Muscle layer of duodenum (tissue), 2 donors: ENCODE measurements around the gene PTPN11.
"Not testable (repeated sequence)": the region's sequence is repeated elsewhere in the genome, so short reads cannot be mapped to it uniquely, and the experiment has no call there.

ENCODE experiments used
- H3K27ac ChIP-seq: one replicate; pipeline ENCODE4 v1.7.0; 2013; ENCODE audit warnings: mild to moderate bottlenecking, low read length
- H3K27me3 ChIP-seq: one replicate; pipeline ENCODE4 v1.7.0; 2013; ENCODE audit warnings: low read depth, mild to moderate bottlenecking, control low read depth, low read length
- H3K36me3 ChIP-seq, 2 donors: one replicate each; pipeline ENCODE4 v1.7.0; 2013; ENCODE audit warnings: low read length in 2 of 2, control low read depth in 1 of 2, mild to moderate bottlenecking in 1 of 2; ENCODE audit not compliant: insufficient read depth in 2 of 2, control insufficient read depth in 1 of 2
- H3K4me1 ChIP-seq, 2 donors: one replicate each; pipeline ENCODE4 v1.7.0; 2013; ENCODE audit warnings: low read length in 2 of 2, mild to moderate bottlenecking in 2 of 2, control low read depth in 1 of 2, moderate library complexity in 1 of 2; ENCODE audit not compliant: insufficient read depth in 2 of 2, control insufficient read depth in 1 of 2
- H3K4me3 ChIP-seq, 2 donors: one replicate each; pipeline ENCODE4 v1.7.0; 2013; ENCODE audit warnings: low read length in 2 of 2, low read depth in 1 of 2, mild to moderate bottlenecking in 1 of 2
- H3K9me3 ChIP-seq, 2 donors: one replicate each; pipeline ENCODE4 v1.7.0; 2013; ENCODE audit warnings: low read length in 2 of 2, control low read depth in 1 of 2, mild to moderate bottlenecking in 1 of 2; ENCODE audit not compliant: control insufficient read depth in 1 of 2
- donor health status: healthy.

PTPN11 gene

GRCh38 chr12:112518365-112518735 is 99.6 kb downstream of the PTPN11 start:
- no peaks in the 10 kb centered on the region for H3K36me3 ChIP-seq
- no peak overlapping the region for H3K27ac ChIP-seq
- H3K4me3 ChIP-seq, result no peak overlapping the region
- no peaks in the 10 kb centered on the region for H3K27me3 ChIP-seq
- H3K9me3 ChIP-seq, result no peaks in the 10 kb centered on the region
- no peaks in the 10 kb centered on the region for H3K4me1 ChIP-seq

- H3K4me1 ChIP-seq, H3K27ac ChIP-seq, H3K4me3 ChIP-seq, H3K27me3 ChIP-seq, H3K9me3 ChIP-seq, H3K36me3 ChIP-seq: not testable (repeated sequence)
These were observed 101.1 kb downstream of the PTPN11 start for GRCh38 chr12:112519841-112520340.

GRCh38 chr12:112523856-112524255 is 105.1 kb downstream of the PTPN11 start:
- H3K27me3 ChIP-seq, result no peaks in the 10 kb centered on the region
- H3K4me3 ChIP-seq, result no peak overlapping the region
- H3K36me3 ChIP-seq, result no peaks in the 10 kb centered on the region
- no peaks in the 10 kb centered on the region for H3K4me1 ChIP-seq
- H3K9me3 ChIP-seq, result no peaks in the 10 kb centered on the region
- H3K27ac ChIP-seq, result no peak overlapping the region

- no peak overlapping the region for H3K4me3 ChIP-seq
- H3K36me3 ChIP-seq, result no peaks in the 10 kb centered on the region
- H3K27me3 ChIP-seq, result no peaks in the 10 kb centered on the region
- no peak overlapping the region for H3K27ac ChIP-seq
- no peaks in the 10 kb centered on the region for H3K4me1 ChIP-seq
- H3K9me3 ChIP-seq, result no peaks in the 10 kb centered on the region
These were observed 105.5 kb downstream of the PTPN11 start for GRCh38 chr12:112524269-112524668.

- Histone ChIP-seq H3K9me3 (no peaks in the 10 kb centered on the region), H3K27me3 (no peaks in the 10 kb centered on the region), H3K27ac (no peak overlapping the region), H3K36me3 (no peaks in the 10 kb centered on the region), H3K4me1 (no peaks in the 10 kb centered on the region), H3K4me3 (no peak overlapping the region)
These were observed 106.1 kb downstream of the PTPN11 start for GRCh38 chr12:112524676-112525425.

GRCh38 chr12:112525426-112525809 is 106.7 kb downstream of the PTPN11 start:
- no peaks in the 10 kb centered on the region for H3K36me3 ChIP-seq
- H3K4me1 ChIP-seq, result no peaks in the 10 kb centered on the region
- H3K27me3 ChIP-seq, result no peaks in the 10 kb centered on the region
- no peak overlapping the region for H3K27ac ChIP-seq
- no peak overlapping the region for H3K4me3 ChIP-seq
- H3K9me3 ChIP-seq, result no peaks in the 10 kb centered on the region

- Histone ChIP-seq H3K27me3 (no peaks in the 10 kb centered on the region), H3K4me1 (no peaks in the 10 kb centered on the region), H3K4me3 (no peak overlapping the region), H3K36me3 (no peaks in the 10 kb centered on the region), H3K9me3 (no peaks in the 10 kb centered on the region), H3K27ac (no peak overlapping the region)
These were observed 108.3 kb downstream of the PTPN11 start for GRCh38 chr12:112527082-112527481.

- no peaks in the 10 kb centered on the region for H3K27me3 ChIP-seq
These were observed 108.8 kb downstream of the PTPN11 start for GRCh38 chr12:112527501-112527900.

GRCh38 chr12:112528521-112528920 is 109.8 kb downstream of the PTPN11 start:
- Histone ChIP-seq H3K27me3 (no peaks in the 10 kb centered on the region), H3K4me3 (no peak overlapping the region), H3K36me3 (no peaks in the 10 kb centered on the region), H3K27ac (no peak overlapping the region), H3K9me3 (no peaks in the 10 kb centered on the region), H3K4me1 (no peaks in the 10 kb centered on the region)

More at GRCh38 chr12:112527501-112527900, 108.8 kb downstream of the PTPN11 start:
- Histone ChIP-seq H3K9me3 (no peaks in the 10 kb centered on the region), H3K4me1 (no peaks in the 10 kb centered on the region), H3K36me3 (no peaks in the 10 kb centered on the region), H3K4me3 (no peak overlapping the region), H3K27ac (no peak overlapping the region)

GRCh38 chr12:112530941-112531340 is 112.2 kb downstream of the PTPN11 start:
- no peaks in the 10 kb centered on the region for H3K4me1 ChIP-seq
- no peaks in the 10 kb centered on the region for H3K9me3 ChIP-seq
- H3K36me3 ChIP-seq, result no peaks in the 10 kb centered on the region
- H3K27me3 ChIP-seq, result no peaks in the 10 kb centered on the region
- no peak overlapping the region for H3K4me3 ChIP-seq
- H3K27ac ChIP-seq, result no peak overlapping the region

- Histone ChIP-seq H3K27ac (no peak overlapping the region), H3K27me3 (no peaks in the 10 kb centered on the region), H3K4me1 (no peaks in the 10 kb centered on the region), H3K4me3 (no peak overlapping the region), H3K36me3 (no peaks in the 10 kb centered on the region), H3K9me3 (no peaks in the 10 kb centered on the region)
These were observed 113.4 kb downstream of the PTPN11 start for GRCh38 chr12:112532106-112532505.

GRCh38 chr12:112533528-112533927 is 114.8 kb downstream of the PTPN11 start:
- H3K4me1 ChIP-seq, result no peaks in the 10 kb centered on the region
- no peak overlapping the region for H3K27ac ChIP-seq
- H3K27me3 ChIP-seq, result no peaks in the 10 kb centered on the region
- H3K4me3 ChIP-seq, result no peak overlapping the region
- no peaks in the 10 kb centered on the region for H3K36me3 ChIP-seq
- H3K9me3 ChIP-seq, result no peaks in the 10 kb centered on the region
